Left ventricle myocardium inferior (tissue), 1 donor: ENCODE results near the gene CCDC124. TPM values are rescaled to one million over a fixed set of nuclear protein-coding genes. Genes with fewer than 3 reads are reported as not detected.

Experiments
- DNase-seq: peaks from one replicate; pipeline ENCODE4 v3.0.0-alpha.2; 2020
- H3K27ac ChIP-seq: fragments of 200-600 bp; replicated peaks from 2 replicates; pipeline ENCODE4 v1.8.0; 2021
- H3K27me3 ChIP-seq: fragments of 200-600 bp; 2 replicates; pipeline ENCODE4 v1.8.0; 2021; ENCODE audit warnings: low read depth
- H3K36me3 ChIP-seq: fragments of 200-600 bp; 2 replicates; pipeline ENCODE4 v1.8.0; 2021
- H3K4me1 ChIP-seq: fragments of 200-600 bp; 2 replicates; pipeline ENCODE4 v1.8.0; 2021
- H3K4me3 ChIP-seq: fragments of 200-600 bp; 2 replicates; pipeline ENCODE4 v1.8.0; 2021; ENCODE audit warnings: mild to moderate bottlenecking, moderate library complexity
- H3K9me3 ChIP-seq: fragments of 200-600 bp; replicated peaks from 2 replicates; pipeline ENCODE4 v1.8.0; 2021
- intact Hi-C: fragments of 100-400 bp; cut with micrococcal nuclease; formaldehyde crosslinking; loops from one replicate; pipeline ENCODE4 v1.11.0; 2022
- total RNA-seq: library from RNA; stranded (reverse); fragmentation: NEBNext Ultra II Directional; extraction: Animal tissue kit (Norgen Biotek cat#: 25700); gene quantifications from one replicate; pipeline ENCODE4 v1.2.1, GENCODE V29; 2021
- TF ChIP-seq, protein P1 (sequence below): fragments of 200-600 bp; IDR thresholded peaks from 2 replicates; pipeline ENCODE4 v1.8.0; 2021; ENCODE audit warnings: antibody characterized with exemption, mild to moderate bottlenecking, borderline replicate concordance
- donor health status: DM: no; HTN: yes; CAD: no; lungs with severe emphysema.

Gene CCDC124
- total RNA-seq, 1 donor from 2014 or later, result 87.4 TPM

DNA sequence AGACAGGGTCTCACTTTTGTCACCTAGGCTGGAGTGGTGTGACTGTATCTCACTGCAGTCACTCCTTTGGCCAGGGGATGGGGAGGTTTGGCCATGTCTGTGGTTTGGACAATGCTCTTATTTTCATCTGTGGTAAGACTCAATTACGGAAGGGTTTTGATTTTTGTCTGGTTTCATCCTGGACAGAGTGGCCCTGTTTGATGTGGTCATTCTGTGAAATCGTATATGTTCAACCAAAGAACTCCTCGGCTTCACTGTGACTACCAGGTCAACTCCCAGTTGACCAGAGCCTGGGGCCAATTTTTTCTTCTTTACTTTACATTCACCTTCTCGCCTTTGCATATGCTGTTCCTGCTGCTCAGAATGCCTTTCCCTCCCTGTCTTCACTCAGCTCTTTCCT, 6.8 kb upstream of the CCDC124 start:
- TF ChIP-seq, protein P1, sequence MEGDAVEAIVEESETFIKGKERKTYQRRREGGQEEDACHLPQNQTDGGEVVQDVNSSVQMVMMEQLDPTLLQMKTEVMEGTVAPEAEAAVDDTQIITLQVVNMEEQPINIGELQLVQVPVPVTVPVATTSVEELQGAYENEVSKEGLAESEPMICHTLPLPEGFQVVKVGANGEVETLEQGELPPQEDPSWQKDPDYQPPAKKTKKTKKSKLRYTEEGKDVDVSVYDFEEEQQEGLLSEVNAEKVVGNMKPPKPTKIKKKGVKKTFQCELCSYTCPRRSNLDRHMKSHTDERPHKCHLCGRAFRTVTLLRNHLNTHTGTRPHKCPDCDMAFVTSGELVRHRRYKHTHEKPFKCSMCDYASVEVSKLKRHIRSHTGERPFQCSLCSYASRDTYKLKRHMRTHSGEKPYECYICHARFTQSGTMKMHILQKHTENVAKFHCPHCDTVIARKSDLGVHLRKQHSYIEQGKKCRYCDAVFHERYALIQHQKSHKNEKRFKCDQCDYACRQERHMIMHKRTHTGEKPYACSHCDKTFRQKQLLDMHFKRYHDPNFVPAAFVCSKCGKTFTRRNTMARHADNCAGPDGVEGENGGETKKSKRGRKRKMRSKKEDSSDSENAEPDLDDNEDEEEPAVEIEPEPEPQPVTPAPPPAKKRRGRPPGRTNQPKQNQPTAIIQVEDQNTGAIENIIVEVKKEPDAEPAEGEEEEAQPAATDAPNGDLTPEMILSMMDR, result no peak
- intact Hi-C loops, result no loop called here

DNA sequence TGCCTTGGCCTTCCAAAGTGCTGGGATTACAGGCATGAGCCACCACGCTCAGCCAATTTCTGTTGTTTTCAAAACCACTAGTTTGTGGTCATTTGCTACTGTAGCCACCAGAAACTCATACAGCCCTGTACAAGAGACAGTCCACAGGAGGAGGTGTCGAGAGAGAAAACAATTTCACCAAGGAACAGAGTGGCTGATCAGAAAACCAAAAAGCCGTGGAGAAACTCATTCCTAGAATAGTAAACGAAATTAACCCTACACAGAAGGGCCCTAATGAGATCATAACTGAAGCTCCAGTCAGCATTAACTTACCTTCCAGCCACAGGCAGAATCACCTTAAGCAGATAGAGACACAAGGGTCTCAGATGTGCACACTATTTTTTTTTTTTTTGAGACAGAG, 3.8 kb upstream of the CCDC124 start:
- Histone ChIP-seq H3K9me3 (no peaks in the 10 kb centered on the region), H3K27ac (no peak overlapping the region), H3K4me3 (no peak overlapping the region), H3K36me3 (no peaks in the 10 kb centered on the region), H3K27me3 (peaks cover 11% of the 10 kb centered on the region), H3K4me1 (peaks cover 20% of the 10 kb centered on the region)
- intact Hi-C loops, result no loop called here
- TF ChIP-seq, protein P1, result no peak
- no peak for DNase-seq

More for the DNA sequence above, 6.8 kb upstream of the CCDC124 start:
- Histone ChIP-seq H3K4me1 (no peaks in the 10 kb centered on the region), H3K36me3 (no peaks in the 10 kb centered on the region), H3K27ac (no peak overlapping the region), H3K9me3 (no peaks in the 10 kb centered on the region), H3K4me3 (no peak overlapping the region), H3K27me3 (peaks cover 17% of the 10 kb centered on the region)
- no peak for DNase-seq

DNA sequence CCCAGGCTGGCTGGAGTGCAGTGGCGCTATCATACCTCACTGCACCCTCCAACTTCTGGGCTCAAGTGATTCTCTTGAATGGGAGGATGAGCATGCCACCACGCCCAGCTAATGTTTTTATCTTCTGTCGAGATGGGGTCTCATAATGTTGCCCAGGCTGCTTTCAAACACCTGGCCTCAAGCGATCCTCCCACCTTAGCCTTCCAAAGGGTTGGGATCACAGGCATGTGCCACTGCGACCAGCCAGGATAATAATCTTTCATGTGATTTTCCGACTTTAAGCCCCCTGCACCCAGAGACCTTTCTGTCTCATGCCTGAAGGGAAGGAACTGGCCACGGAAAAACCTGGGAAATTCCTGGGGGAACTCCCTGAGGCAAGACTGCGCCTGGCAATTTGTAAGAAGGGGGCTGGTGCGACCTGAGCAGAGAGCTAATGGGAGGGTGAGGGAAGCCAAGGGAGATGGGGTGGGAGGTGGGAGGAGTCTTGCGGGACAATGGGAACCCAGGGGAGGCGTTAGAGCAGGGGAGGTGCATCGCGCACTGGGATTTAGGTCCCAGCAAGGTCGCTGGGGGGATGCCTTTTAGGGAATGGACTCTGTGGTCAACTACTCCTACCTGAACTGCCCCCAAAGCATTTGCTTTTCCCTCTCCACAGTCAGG, 1.2 kb upstream of the CCDC124 start:
- Histone ChIP-seq H3K4me1 (peaks cover 23% of the 10 kb centered on the region), H3K9me3 (no peaks in the 10 kb centered on the region), H3K4me3 (peak overlapping the region; percentile 95), H3K27me3 (no peaks in the 10 kb centered on the region), H3K36me3 (peaks cover 11% of the 10 kb centered on the region), H3K27ac (no peak overlapping the region)
- no peak for DNase-seq
- intact Hi-C loops, result no loop called here
- TF ChIP-seq, protein P1, result no peak

DNA sequence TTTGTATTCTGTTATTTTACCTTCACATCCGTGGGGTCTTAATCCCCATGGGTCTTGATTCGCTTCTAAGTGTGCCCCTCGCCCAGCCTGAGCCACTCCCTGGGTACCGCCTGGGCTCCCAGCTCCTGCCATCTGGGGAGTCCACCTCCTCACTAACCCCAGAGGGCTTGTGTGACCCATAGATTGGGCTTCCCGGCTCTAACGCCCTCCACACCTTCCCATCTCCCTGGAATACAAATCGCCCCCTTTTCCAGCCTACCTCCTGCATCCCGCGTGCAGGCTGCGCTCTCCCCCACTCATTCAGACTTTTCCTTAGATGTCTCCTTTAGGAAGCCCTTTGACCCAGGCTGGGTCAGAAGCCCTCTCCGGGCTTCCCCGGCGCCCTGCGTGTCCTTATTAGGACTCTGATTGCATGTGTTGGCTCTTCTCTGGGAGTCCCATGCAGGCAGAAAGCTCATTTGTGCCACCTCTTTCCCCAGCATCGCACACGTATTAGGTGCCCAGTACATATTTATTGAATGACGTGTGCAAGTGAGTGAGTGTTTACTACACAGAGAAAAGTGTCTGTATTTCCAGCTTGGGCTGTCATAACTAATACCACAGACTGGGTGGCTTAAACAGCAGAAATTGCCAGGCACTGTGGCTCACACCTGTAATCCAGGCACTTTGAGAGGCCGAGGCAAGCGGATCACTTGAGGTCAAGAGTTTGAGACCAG, 757 bp downstream of the CCDC124 start:
- Histone ChIP-seq H3K9me3 (no peaks in the 10 kb centered on the region), H3K27ac (peak overlapping the region; percentile 87), H3K4me3 (peak overlapping the region; percentile 95), H3K36me3 (peaks cover 12% of the 10 kb centered on the region), H3K4me1 (peaks cover 23% of the 10 kb centered on the region), H3K27me3 (no peaks in the 10 kb centered on the region)
- TF ChIP-seq, protein P1, result no peak
- no peak for DNase-seq
- intact Hi-C loops, result no loop called here

DNA sequence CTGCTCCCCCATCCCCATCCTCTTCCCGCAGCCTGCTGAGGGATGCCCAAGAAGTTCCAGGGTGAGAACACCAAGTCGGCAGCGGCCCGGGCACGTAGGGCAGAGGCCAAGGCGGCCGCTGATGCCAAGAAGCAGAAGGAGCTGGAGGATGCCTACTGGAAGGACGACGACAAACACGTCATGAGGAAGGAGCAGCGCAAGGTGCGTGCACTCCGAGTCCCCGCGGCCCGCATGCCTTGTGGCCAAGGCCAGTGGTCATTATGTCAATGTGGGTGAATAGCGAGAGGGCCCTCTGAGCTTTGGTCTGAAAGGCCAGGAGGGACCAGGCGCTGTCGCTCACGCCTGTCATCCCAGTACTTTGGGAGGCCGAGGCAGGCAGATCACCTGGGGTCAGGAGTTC, 3.6 kb downstream of the CCDC124 start:
- DNase-seq, result no peak
- Histone ChIP-seq H3K4me1 (peaks cover 23% of the 10 kb centered on the region), H3K27ac (no peak overlapping the region), H3K4me3 (no peak overlapping the region), H3K9me3 (no peaks in the 10 kb centered on the region), H3K36me3 (peaks cover 23% of the 10 kb centered on the region), H3K27me3 (no peaks in the 10 kb centered on the region)
- intact Hi-C loops, result loop anchor here (5.0 kb wide), 1 partner anchor 61 kb away; no protein-coding TSS in a partner anchor
- TF ChIP-seq, protein P1, result no peak
